HepG2 (cell line): ENCODE data around the gene RRM2. TPM values are rescaled to one million over a fixed set of nuclear protein-coding genes. Genes with fewer than 3 reads are reported as not detected.

ENCODE experiments used
- AKAP8 ChIP-seq: sonication (generic); formaldehyde crosslinking; IDR thresholded peaks from 2 replicates; pipeline ENCODE4 v1.5.1; 2020; ENCODE audit warnings: mild to moderate bottlenecking, missing genetic modification reagents
- TFAP4 ChIP-seq: sonication (generic); IDR thresholded peaks from 2 replicates; pipeline ENCODE4 v1.6.1; 2016; ENCODE audit warnings: low read depth, borderline replicate concordance
- ZNF407 ChIP-seq: sonication (generic); formaldehyde crosslinking; IDR thresholded peaks from one replicate; pipeline ENCODE4 v1.5.1; 2020; ENCODE audit warnings: mild to moderate bottlenecking, missing genetic modification reagents; ENCODE audit errors: not compliant biosample characterization
- ZNF609 ChIP-seq: sonication (generic); formaldehyde crosslinking; IDR thresholded peaks from 2 replicates; pipeline ENCODE4 v1.4.0; 2020; ENCODE audit warnings: mild to moderate bottlenecking, missing genetic modification reagents, borderline replicate concordance
- polyA plus RNA-seq, 8 experiments: library from polyadenylated mRNA; depleted of rRNA in 3 of 8; stranded (reverse) in 7 of 8; unstranded in 1 of 8; fragments of >200 nt; fragmentation: Illumina TruSeq in 4 of 8; extraction: Trizol in 4 of 8; gene quantifications; 2 replicates each; pipeline versions ENCODE4 v1.2.1 to v1.2.3, GENCODE V29; 2011 to 2016; ENCODE audit warnings: low read depth in 4 of 8, missing spikeins in 1 of 8, mixed read lengths in 1 of 8; ENCODE audit not compliant: insufficient read depth in 1 of 8
- total RNA-seq, 5 experiments: library from RNA; depleted of rRNA; stranded (reverse); fragments of >200 nt; fragmentation: Illumina TruSeq; extraction: Trizol; gene quantifications; 2 replicates each; pipeline ENCODE4 v1.2.3, GENCODE V29; 2016; ENCODE audit warnings: low read depth in 1 of 5

RRM2 gene
- total and polyA plus RNA-seq, 2 of the 13 experiments (the other 11 are each of a cell fraction or from before 2014, with no cell fraction given) = 31.3 to 150 TPM

GRCh38 chr2:10136101-10136934 is 13.8 kb downstream of the RRM2 start (continued):
- no peak for TF ChIP-seq ZNF407 (CRISPR knock-in tag)
- TF ChIP-seq AKAP8 (CRISPR knock-in tag) = no peak
- TF ChIP-seq ZNF609 (CRISPR knock-in tag) = peak; percentile 75; the same call in 1 of the 2 replicates
- no peak for TF ChIP-seq TFAP4
